Epidermal melanocyte (primary cell): ENCODE measurements around the gene SCAF11.

ENCODE experiments used
- DNase-seq: peaks from one replicate; pipeline ENCODE4 v3.0.0; 2011; ENCODE audit warnings: low spot score; ENCODE audit not compliant: insufficient read length

The SCAF11 gene

DNA sequence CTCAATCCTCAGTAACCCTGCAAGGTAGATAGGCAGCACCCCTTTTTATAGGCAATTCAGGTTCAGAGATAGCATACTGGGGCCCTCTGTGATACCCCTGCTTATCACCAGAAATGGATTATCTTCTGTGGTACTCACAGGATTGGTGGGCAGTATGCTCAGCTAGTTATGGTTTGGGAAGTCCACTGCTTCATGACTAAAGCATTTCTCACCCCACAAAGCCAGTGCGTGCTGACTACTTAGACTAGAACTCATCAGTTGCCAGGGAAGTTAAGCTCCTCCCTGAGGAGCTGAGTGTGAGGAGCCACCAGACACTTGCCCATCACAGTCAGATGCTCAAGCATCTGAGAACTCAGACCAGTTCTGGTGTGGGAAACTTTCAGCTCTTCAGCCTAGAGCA is 76.3 kb downstream of the SCAF11 start:
- DNase-seq, result no peak

DNA sequence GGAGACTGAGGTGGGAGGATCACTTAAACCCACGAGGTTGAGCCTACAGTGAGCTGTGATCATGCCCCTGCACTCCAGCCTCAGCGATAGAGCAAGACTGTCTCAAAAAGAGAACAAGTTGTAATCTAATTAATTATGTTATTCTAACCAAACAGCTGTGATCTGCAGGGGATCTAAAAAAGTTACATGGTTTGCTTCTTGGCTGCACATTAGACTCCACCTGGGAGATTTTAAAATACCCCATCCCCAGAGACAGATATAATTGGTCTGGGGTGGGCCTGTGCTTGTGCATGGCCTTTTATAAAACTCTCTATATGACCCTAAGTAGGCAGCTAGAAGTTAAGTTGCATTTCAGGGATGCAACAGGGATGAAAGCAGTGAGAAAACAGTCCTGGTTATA is 76.7 kb downstream of the SCAF11 start:
- no peak for DNase-seq

DNA sequence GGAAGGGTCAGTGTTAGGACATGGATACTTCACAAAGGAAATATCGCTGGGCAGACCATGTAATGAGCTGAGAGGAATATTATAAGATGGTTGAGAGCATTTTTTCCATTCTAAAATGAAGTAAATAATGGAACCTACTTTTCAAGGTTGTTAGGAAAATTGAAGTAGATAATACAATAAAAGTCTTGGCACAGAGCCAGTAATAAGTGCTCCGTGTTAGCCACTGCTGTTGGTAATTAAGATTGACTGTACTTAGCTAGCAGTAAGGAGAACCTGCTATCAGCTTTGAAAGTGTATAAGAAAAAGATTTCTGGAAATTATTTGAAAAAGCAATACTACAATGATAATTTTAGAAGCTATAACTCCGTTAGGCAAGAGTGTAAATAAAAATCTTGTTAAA is 77.6 kb downstream of the SCAF11 start:
- no peak for DNase-seq

DNA sequence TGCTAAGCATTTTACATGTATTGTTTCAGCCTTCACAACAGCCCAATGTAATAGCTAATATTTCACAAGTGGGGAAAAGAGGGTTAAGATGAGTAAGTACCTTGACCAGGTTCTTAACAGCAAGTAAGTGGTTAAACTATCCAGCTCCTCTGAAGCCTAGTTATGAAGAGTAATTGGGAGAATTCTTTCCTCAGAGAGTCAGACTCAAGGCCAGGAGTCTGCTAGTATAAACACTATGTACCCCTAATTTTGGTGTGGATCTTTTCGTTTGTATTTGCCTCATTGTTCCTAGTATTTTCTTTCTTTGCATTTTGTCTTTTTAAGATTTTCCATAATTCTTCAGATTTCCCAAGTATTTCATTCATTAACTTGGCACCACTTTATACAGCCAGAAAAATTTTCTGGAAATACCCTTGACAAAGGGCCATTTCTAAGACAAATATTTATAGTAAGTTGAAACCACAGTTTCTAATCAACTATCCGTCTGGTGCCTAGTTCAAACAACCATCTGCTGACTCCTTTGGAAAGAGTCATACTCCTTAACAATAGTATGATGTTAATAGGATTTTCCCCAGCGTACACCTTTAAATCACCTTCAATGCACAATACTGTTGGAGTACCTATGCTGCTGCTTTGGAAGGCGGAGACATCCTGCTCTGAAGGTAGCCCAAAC is 81.2 kb downstream of the SCAF11 start:
- no peak for DNase-seq

DNA sequence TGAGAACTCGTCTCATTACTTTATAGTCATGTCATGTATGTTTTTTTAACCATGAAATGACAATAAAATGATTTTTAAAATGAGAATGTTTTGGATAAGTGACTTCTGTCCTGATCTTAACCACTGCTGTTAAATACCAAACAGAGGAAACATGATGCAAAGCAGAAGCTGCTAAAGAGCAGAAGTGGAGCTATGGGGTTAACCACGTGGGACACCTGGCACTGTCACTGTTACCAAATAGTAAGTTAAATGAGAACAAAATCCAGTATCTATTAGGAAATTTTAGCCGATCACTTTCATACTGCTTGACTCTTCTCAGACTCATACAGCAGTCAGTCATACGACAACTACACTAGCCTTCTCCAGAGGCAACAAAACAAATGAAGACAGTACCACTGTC is 82.4 kb downstream of the SCAF11 start:
- DNase-seq, result no peak

DNA sequence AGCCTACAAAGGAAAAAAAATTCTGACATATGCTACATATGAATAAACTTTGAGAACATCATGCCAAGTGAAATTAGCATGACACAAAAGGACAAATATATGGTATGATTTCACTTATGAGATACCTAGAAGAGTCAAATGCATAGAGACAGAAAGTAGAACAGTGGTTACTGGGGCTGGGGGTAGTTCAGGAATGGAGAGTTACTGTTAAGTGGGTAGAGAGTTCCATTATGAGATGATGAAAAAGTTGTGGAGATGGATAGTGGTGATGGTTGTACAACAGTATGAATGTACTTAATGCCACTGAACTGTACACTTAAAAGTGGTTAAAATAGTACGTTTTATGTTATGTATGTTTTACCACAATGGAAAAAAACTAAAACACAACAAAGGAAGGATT is 92.3 kb downstream of the SCAF11 start:
- no peak for DNase-seq

DNA sequence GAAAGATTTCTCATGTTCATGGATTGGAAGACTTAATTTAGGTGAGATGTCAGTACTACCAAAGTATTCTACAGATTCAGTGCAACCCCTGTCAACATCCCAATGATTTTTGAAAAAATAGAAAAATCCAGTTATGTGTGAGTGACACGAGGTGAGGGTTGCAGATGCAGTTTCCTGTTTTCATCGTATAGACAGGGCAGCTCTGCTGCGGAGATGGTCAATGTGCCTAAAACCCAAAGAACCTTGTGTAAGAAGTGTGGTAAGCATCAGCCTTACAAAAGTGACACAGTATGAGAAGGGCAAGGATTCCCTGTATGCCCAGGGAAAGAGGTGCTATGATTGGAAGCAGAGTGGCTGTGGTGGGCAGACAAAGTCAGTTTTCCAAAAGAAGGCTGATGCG is 94.4 kb downstream of the SCAF11 start:
- no peak for DNase-seq

DNA sequence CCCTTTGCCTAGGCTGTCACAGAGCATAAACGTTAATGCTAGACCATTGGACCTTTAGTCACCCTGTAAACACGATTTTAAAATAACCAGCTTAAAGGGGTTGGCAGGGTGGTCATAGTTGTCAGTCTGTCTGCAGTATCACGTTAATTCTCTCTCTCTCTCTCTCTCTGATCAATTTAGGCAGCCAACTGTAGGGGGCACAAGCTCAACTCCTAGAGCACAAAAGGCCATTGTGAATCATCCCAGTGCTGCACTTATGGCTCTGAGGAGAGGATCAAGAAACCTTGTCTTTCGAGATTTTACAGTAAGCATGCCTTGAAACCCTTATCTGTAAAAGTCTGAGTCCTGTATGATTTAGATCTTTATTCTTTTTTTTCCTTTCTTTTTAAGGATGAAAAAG is 97.1 kb downstream of the SCAF11 start:
- DNase-seq, result peak; percentile 35

DNA sequence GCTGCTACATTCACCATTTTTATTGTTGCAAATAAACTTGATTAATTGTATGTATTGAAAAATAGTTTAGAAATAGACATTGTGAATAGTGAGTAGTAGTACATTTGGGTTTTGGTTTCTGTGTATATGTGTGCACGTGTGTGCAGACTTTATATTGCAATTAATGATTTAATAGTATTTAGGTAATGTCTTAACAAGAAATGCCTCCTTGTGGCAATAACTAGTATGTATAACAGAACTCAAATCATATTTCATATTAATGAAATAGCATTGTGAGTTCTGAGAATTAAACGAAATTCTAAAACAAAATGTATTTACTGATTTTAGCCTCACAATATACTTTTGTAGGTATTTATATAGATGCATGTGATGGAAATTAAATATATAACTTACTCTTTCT is 100.1 kb downstream of the SCAF11 start:
- DNase-seq, result no peak

DNA sequence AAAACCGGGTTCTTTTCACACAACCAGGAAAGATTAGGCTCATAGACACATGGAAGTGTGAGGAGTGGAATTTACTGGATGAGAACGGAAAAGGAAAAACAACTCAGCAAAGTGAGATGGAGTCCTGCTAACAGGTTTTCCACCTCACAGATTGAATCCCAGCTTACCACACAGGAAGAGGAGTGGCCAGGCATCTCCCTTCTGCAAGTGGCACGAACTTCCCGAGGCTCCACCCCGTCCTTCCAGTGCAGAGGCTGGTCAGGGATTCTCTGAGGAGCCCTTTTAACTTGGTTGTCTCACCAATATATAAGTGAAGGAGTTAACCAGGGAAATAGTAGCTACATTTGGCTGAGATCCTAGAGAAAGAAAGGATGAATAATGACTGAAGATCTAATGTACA is 102.8 kb downstream of the SCAF11 start:
- DNase-seq, result no peak

DNA sequence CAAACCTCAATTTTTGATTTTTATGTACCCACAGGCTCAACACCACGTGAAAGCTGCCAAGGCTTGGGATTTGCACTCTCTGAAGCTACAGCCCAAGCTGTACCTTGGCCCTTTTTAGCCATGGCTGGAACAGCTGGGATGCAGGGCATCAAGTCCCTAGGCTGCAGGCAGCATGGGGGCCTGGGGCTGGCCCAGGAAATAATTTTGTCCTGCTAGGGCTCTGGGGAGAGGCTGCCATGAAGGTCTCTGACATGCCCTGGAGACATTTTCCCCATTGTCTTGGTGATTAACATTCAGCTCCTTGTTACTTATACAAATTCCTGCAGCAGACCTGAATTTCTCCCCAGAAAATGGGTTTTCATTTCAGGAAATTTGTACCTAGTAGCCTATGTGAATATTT is 103.7 kb downstream of the SCAF11 start:
- DNase-seq, result no peak

DNA sequence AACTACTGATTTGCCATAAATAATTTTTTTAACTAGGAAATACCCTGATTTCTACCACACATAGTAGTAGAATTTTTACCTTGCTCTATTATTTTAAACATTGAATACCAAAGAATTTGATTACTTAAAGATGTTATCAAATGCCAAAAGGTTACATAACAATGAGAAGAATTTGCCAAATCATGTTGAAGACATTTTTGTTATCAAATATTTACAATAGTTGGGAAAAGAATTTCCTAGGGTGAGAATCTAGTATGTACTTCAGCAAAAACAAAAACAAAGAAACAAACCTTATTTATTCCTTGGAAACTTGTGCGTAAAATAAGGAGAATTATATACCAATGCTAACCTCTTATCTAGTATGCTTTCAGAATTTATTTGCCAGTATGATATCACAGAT is 107.2 kb downstream of the SCAF11 start:
- DNase-seq, result no peak

DNA sequence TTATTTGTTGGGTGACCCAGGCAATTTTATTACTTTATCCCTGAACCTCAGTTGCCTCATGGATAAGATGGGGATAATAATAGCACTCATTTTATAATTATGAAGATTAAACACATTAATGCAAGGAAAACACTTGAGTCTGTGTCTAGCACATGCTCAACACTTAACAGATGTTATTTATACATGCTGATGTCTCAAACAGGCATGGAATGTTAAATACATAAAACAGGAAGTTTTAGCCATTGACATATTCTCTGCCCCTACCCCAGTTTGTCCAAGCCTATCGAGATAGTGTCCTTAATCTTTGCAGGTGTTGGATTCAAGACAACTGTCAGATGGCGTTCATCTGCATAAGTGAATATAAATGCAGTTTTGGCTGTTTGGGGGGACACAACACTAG is 109.8 kb downstream of the SCAF11 start:
- no peak for DNase-seq

DNA sequence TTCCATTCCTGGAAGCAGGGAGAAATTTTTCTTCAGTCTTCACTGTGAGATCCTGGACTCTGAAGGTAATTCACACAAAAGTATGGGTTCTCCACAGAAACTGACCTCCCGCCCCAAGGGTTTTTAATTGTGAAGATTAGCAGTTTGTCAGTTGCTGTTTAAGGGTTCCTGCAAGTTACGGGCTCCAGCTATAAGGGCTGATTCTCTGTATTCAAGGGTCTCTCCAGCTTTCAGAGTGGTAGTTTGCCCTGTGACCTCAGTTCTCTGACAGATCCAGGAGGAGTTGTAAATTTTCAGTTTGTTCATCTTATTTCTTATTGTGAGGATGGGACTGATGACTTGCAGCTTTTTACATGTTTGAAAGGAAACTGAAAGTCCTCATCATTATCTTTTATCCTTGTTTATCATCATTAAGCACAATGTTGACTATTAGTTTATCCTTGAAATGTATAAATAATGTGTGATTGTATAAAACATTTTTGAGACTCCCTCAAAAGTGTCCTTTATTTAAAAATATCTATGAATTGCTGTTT is 110.9 kb downstream of the SCAF11 start:
- DNase-seq, result no peak

DNA sequence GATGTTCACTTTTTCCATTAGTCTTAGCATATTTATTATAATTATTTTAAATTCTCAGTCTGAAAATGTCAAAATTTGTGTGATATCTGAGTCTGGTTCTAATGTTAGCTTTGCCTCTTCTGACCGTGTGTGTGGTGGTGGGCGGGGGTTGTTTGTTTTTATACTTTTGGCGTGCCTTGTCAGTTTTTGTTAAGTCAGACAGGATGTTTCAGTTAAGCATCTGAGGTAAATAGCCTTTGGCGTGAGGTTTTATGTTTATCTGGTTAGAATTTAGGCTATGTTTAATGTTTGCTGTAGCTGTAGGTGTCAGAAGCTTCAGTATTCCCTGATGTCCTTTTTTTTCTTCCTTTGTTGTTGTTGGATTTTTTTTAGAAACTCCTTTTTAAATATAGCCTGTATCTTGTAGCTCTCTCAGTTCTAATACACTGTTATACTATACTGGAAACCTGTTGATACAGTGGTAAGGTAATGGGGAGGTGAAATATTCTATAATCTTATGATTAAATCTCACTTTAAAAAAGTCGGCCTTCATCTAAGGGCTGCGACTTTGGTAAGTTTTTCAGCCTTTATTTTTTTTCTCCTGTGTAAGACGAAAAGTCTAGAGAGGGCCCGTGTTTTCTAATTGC is 111.6 kb downstream of the SCAF11 start:
- no peak for DNase-seq

DNA sequence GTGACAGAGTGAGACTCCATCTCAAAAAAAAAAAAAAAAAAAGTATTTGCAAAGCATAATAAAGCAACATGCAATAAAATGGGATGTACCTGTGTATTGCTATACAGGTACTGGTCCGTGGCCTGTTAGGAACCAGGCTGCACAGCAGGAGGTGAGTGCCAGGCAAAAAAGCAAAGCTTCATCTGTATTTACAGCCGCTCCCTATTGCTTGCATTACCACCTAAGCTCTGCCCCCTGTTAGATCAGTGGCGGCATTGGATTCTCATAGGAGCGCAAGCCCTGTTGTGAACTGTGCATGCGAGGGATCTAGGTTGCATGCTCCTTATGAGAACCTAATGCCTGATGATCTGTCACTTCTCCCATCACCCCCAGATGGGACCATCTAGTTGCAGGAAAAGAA is 113.3 kb downstream of the SCAF11 start:
- DNase-seq, result no peak

DNA sequence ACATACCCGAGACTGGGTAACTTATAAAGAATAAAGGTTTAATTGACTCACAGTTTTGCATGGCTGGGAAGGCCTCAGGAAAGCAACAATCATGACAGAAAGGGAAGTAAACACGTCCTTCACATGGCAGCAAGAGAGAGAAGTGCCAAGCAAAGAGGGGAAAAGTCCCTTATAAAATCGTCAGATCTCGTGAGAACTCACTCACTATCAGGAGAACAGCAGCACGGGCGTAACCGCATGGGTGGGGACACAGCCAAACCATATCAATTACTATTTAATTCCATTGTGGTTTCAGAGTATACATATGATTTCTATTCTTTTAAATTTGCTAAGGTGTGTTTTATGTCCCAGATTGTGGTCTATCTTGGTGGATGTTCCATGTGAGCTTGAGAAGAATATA is 117.9 kb downstream of the SCAF11 start:
- DNase-seq, result no peak
